GM18498 (cell line): Measurements from ENCODE around the gene MYL7.
"Not testable (repeated sequence)": the region's sequence is repeated elsewhere in the genome, so short reads cannot be mapped to it uniquely, and the experiment has no call there.

Experiments
- ATAC-seq: cut with Tn5 transposase; IDR thresholded peaks from one replicate; pipeline ENCODE4 v1.9.1; 2021; ENCODE audit warnings: mild to moderate bottlenecking, moderate library complexity; ENCODE audit not compliant: unreplicated experiment

Gene MYL7

GRCh38 chr7:44133295-44133694 lies 7.8 kb downstream of the MYL7 start:
- no peak for ATAC-seq

GRCh38 chr7:44132039-44132438 lies 9.1 kb downstream of the MYL7 start:
- ATAC-seq, result no peak

- no peak for ATAC-seq
Measured at GRCh38 chr7:44131173-44132029, 9.7 kb downstream of the MYL7 start.

- ATAC-seq, result no peak
Measured at GRCh38 chr7:44128721-44129582, 12.2 kb downstream of the MYL7 start.

GRCh38 chr7:44127161-44127560 lies 14.0 kb downstream of the MYL7 start:
- ATAC-seq, result no peak

GRCh38 chr7:44126574-44126973 lies 14.6 kb downstream of the MYL7 start:
- not testable (repeated sequence) for ATAC-seq

- no peak for ATAC-seq
Measured at GRCh38 chr7:44124822-44125202, 16.3 kb downstream of the MYL7 start.

GRCh38 chr7:44123190-44124003 lies 17.7 kb downstream of the MYL7 start, which contains the start of gene POLD2:
Gene POLD2 (minus strand): TSS chr7:44123548. CDS start chr7:44122053, 1,495 bp downstream.
- ATAC-seq, result peak; percentile 99

GRCh38 chr7:44122529-44122928 lies 18.6 kb downstream of the MYL7 start:
- ATAC-seq, result no peak

GRCh38 chr7:44121761-44122420 lies 19.2 kb downstream of the MYL7 start:
- no peak for ATAC-seq

GRCh38 chr7:44120395-44120794 lies 20.7 kb downstream of the MYL7 start:
- ATAC-seq, result no peak

- no peak for ATAC-seq
Measured at GRCh38 chr7:44119829-44120380, 21.2 kb downstream of the MYL7 start.

GRCh38 chr7:44117801-44118429 lies 23.2 kb downstream of the MYL7 start:
- ATAC-seq, result no peak

- ATAC-seq, result no peak
Measured at GRCh38 chr7:44116789-44117666, 24.1 kb downstream of the MYL7 start.

GRCh38 chr7:44116087-44116788 lies 24.9 kb downstream of the MYL7 start:
- no peak for ATAC-seq

GRCh38 chr7:44114586-44115310 lies 26.4 kb downstream of the MYL7 start:
- no peak for ATAC-seq

- no peak for ATAC-seq
Measured at GRCh38 chr7:44113764-44114354, 27.3 kb downstream of the MYL7 start.
